Adrenal gland (tissue), 19 donors: ENCODE data around the gene NEUROD6. TPM values are rescaled to one million over a fixed set of nuclear protein-coding genes. Genes with fewer than 3 reads are reported as not detected.

Source experiments
- DNase-seq, 7 donors: peaks; one replicate each; pipeline ENCODE4 v3.0.0-alpha.2; 2019 to 2020
- H3K27ac ChIP-seq, 5 donors: fragments of 200-600 bp; sonication (generic) in 4 of 5; 1 replicate in 3 of 5; 2 replicates in 2 of 5; pipeline versions ENCODE4 v1.5.1 to v1.8.0; 2016 to 2020; ENCODE audit warnings: mild to moderate bottlenecking in 1 of 5
- H3K27me3 ChIP-seq: fragments of 200-600 bp; 2 replicates; pipeline ENCODE4 v1.8.0; 2021
- H3K36me3 ChIP-seq, 2 donors: fragments of 200-600 bp; replicated peaks in 1 of 2; 1 replicate in 1 of 2; 2 replicates in 1 of 2; pipeline versions ENCODE4 v1.5.1 to v1.8.0; 2018 to 2022
- H3K4me1 ChIP-seq, 2 donors: fragments of 200-600 bp; replicated peaks in 1 of 2; 1 replicate in 1 of 2; 2 replicates in 1 of 2; pipeline versions ENCODE4 v1.5.1 to v1.8.0; 2018 to 2021
- H3K4me3 ChIP-seq, 4 donors: fragments of 200-600 bp; sonication (generic) in 3 of 4; one replicate each; pipeline ENCODE4 v1.5.1; 2016 to 2018
- H3K9me3 ChIP-seq, 3 donors: fragments of 200-600 bp; sonication (generic) in 1 of 3; replicated peaks in 1 of 3; 1 replicate in 2 of 3; 2 replicates in 1 of 3; pipeline versions ENCODE4 v1.5.1 to v1.8.0; 2016 to 2021
- POLR2A ChIP-seq, 2 donors: fragments of 450-650 bp; IDR thresholded peaks; one replicate each; pipeline ENCODE4 v1.6.1; 2017; ENCODE audit warnings: antibody characterized with exemption in 2 of 2, mild to moderate bottlenecking in 2 of 2, moderate library complexity in 1 of 2
- WGBS, 4 donors: extraction: QIAGEN DNeasy Blood & Tissue Kit in 2 of 4; methylation state at CpG; one replicate each; pipeline versions ENCODE4 v1.1.5 to v1.1.7; 2013 to 2017; 5-methylcytosine and 5-hydroxymethylcytosine counted together
- intact Hi-C, 2 donors: fragments of 100-400 bp; cut with DNase I; formaldehyde crosslinking; loops; one replicate each; pipeline versions ENCODE4 v1.14.1 to v1.15.0; 2022 to 2023
- long read RNA-seq, 10 donors: library from polyadenylated mRNA in 3 of 10; unstranded in 2 of 10; stranded (forward) in 1 of 10; transcript quantifications; one replicate each; pipeline ENCODE4 v2.0.0 and lab custom pipeline, GENCODE V29; 2021 to 2026
- polyA plus RNA-seq, 3 donors: library from polyadenylated mRNA; stranded (reverse); fragments of 200-250 nt in 2 of 3; fragments of 350-450 nt in 1 of 3; fragmentation: Illumina TruSeq in 1 of 3; extraction: RNeasy Lipid Tissue Mini Kit (QIAGEN cat#74804) in 1 of 3; gene quantifications; one replicate each; pipeline ENCODE4 v1.2.3, GENCODE V29; 2013 to 2014
- total RNA-seq, 9 donors: library from RNA; depleted of rRNA in 4 of 9; stranded (reverse); fragments of >200 nt in 4 of 9; fragments of 120-200 nt in 1 of 9; fragmentation: NEBNext Ultra II Directional in 1 of 9; extraction: Animal tissue kit (Norgen Biotek cat#: 25700) in 1 of 9; gene quantifications; one replicate each; pipeline versions ENCODE4 v1.1.0 to v1.2.4, GENCODE V29; 2013 to 2023
- TF ChIP-seq, protein P1 (sequence below), 6 experiments: fragments of 450-650 bp in 4 of 6; fragments of 200-600 bp in 2 of 6; sonication (generic) in 1 of 6; IDR thresholded peaks; 1 replicate in 5 of 6; 2 replicates in 1 of 6; pipeline versions ENCODE4 v1.5.1 to v1.8.0; 2016 to 2021; ENCODE audit warnings: antibody characterized with exemption in 6 of 6, mild to moderate bottlenecking in 2 of 6, moderate library complexity in 1 of 6
- donor health status: healthy with polysubstance abuse.
- donor health status: Bipolar disorder and iron deficiency.
- donor health status: DM: yes; HTN: yes; CAD: no.
- donor health status: DM: no; HTN: no; CAD: no.
- donor health status: DM: no; HTN: no; CAD: no.
- donor health status: DM: yes; HTN: yes; CAD: no.

The NEUROD6 gene
- total RNA-seq: not detected
- not detected for polyA plus RNA-seq
- long read RNA-seq, donor 1: 0 reads
- long read RNA-seq, donor 2: 0 reads
- long read RNA-seq, donor 3: 0 reads
- long read RNA-seq, donor 4: 0 reads
- long read RNA-seq, donor 5: 0 reads
- long read RNA-seq, donor 6: 0 reads
- long read RNA-seq, donor 7: 0 reads
- long read RNA-seq, donor 8: 0 reads
- long read RNA-seq, donor 9: 0 reads
- long read RNA-seq, donor 10: 0 reads

DNA sequence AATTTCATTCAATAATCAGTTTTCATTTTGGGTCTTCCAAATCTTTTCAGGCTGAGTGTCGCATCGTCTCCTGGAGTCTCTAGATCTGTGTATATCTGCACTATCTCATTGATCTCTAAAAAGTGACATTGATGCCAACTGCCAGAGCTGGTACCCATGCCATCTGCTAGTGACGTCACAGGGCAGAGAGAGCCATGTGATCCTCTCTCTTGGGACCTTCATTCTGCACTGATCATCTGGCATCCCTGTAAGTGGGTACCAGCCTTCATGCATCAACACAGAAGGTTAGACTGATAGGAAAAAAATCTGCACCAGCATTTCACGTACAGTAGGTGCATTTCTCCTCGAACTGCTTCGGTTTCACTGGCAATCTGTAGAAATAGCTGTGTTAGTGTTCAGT is at the start of gene NEUROD6:
TSS of gene NEUROD6 (minus strand) at position 124 of the 400 bp plus-strand sequence. CDS start 1,458 bp downstream, outside the sequence.
- intact Hi-C loops: no loop called here
- no peak for TF ChIP-seq POLR2A (IDR thresholded peaks at IDR 0.05)
- TF ChIP-seq, protein P1, sequence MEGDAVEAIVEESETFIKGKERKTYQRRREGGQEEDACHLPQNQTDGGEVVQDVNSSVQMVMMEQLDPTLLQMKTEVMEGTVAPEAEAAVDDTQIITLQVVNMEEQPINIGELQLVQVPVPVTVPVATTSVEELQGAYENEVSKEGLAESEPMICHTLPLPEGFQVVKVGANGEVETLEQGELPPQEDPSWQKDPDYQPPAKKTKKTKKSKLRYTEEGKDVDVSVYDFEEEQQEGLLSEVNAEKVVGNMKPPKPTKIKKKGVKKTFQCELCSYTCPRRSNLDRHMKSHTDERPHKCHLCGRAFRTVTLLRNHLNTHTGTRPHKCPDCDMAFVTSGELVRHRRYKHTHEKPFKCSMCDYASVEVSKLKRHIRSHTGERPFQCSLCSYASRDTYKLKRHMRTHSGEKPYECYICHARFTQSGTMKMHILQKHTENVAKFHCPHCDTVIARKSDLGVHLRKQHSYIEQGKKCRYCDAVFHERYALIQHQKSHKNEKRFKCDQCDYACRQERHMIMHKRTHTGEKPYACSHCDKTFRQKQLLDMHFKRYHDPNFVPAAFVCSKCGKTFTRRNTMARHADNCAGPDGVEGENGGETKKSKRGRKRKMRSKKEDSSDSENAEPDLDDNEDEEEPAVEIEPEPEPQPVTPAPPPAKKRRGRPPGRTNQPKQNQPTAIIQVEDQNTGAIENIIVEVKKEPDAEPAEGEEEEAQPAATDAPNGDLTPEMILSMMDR (IDR thresholded peaks at IDR 0.05): no peak
- Histone ChIP-seq H3K27me3 (peaks cover 29% of the 10 kb centered on the region), H3K4me1 (no peaks in the 10 kb centered on the region), H3K4me3 (no peak within 1 kb of the TSS), H3K27ac (no peak within 1 kb of the TSS), H3K9me3 (no peaks in the 10 kb centered on the region), H3K36me3 (no peaks in the 10 kb centered on the region)
- no peak for DNase-seq
- WGBS, 4 donors: 69 to 76% (median 72%) methylated on average over 6 of the region's 6 CpGs

GRCh38 chr7:31384466-31384865 is 43.9 kb upstream of the NEUROD6 start:
- H3K4me1 ChIP-seq: no peaks in the 10 kb centered on the region
- no peak overlapping the region for H3K27ac ChIP-seq
- DNase-seq: no peak
- no peaks in the 10 kb centered on the region for H3K27me3 ChIP-seq
- no peak overlapping the region for H3K4me3 ChIP-seq
- no peaks in the 10 kb centered on the region for H3K9me3 ChIP-seq
- intact Hi-C loops: no loop called here
- WGBS, 4 donors: 56 to 74% (median 67%) methylated on average over 4 of the region's 4 CpGs
- H3K36me3 ChIP-seq: no peaks in the 10 kb centered on the region
- TF ChIP-seq, protein P1 (IDR thresholded peaks at IDR 0.05): no peak
- no peak for TF ChIP-seq POLR2A (IDR thresholded peaks at IDR 0.05)

- intact Hi-C loops: no loop called here
- no peaks in the 10 kb centered on the region for H3K4me1 ChIP-seq
- no peak overlapping the region for H3K27ac ChIP-seq
- WGBS, 4 donors: 57 to 68% (median 60%) methylated on average over 2 of the region's 2 CpGs
- no peaks in the 10 kb centered on the region for H3K27me3 ChIP-seq
- TF ChIP-seq POLR2A (IDR thresholded peaks at IDR 0.05): no peak
- TF ChIP-seq, protein P1 (IDR thresholded peaks at IDR 0.05): no peak
- H3K4me3 ChIP-seq: no peak overlapping the region
- H3K9me3 ChIP-seq: no peaks in the 10 kb centered on the region
- no peaks in the 10 kb centered on the region for H3K36me3 ChIP-seq
- no peak for DNase-seq
These were observed 42.2 kb upstream of the NEUROD6 start for GRCh38 chr7:31382722-31383121.

GRCh38 chr7:31373337-31374289 is 33.1 kb upstream of the NEUROD6 start:
- intact Hi-C loops: no loop called here
- H3K9me3 ChIP-seq: no peaks in the 10 kb centered on the region
- DNase-seq: peak; percentile 15 to 56 (median 40)
- no peak overlapping the region for H3K27ac ChIP-seq
- 42 to 74% (median 71%) methylated on average over 6 to 12 of the region's 12 CpGs for WGBS, 4 donors
- no peaks in the 10 kb centered on the region for H3K4me1 ChIP-seq
- no peaks in the 10 kb centered on the region for H3K36me3 ChIP-seq
- TF ChIP-seq, protein P1 (IDR thresholded peaks at IDR 0.05): peak; percentile 14 to 54 (median 36)
- TF ChIP-seq POLR2A (IDR thresholded peaks at IDR 0.05): no peak
- no peak overlapping the region for H3K4me3 ChIP-seq
- H3K27me3 ChIP-seq: no peaks in the 10 kb centered on the region
